T-helper 1 cell treated with Interleukin-12 subunit alpha and Interleukin-12 subunit beta and Interleukin-4 antibody, amounts not matched to agents 30 ng/mL and 1 ng/mL, for 36 hours (primary cell): Measurements from ENCODE around the gene NXPE3. TPM values are rescaled to one million over a fixed set of nuclear protein-coding genes. Genes with fewer than 3 reads are reported as not detected.

ENCODE experiments used
- intact Hi-C: fragments of 100-400 bp; cut with micrococcal nuclease; formaldehyde crosslinking; loops from one replicate; pipeline ENCODE4 v1.15.1; 2024
- total RNA-seq: library from RNA; stranded (reverse); gene quantifications from 2 replicates; pipeline ENCODE4 v1.2.3, GENCODE V29; 2022

The NXPE3 gene
- total RNA-seq, 1 donor from 2014 or later: 26.8 TPM

GRCh38 chr3:101827211-101828174 lies 48.5 kb downstream of the NXPE3 start:
- intact Hi-C loops: loop anchor here (1.0 to 5.0 kb wide), 12 partner anchors 9 to 550 kb away; partner anchors contain the start of genes CEP97 and NXPE3

DNA sequence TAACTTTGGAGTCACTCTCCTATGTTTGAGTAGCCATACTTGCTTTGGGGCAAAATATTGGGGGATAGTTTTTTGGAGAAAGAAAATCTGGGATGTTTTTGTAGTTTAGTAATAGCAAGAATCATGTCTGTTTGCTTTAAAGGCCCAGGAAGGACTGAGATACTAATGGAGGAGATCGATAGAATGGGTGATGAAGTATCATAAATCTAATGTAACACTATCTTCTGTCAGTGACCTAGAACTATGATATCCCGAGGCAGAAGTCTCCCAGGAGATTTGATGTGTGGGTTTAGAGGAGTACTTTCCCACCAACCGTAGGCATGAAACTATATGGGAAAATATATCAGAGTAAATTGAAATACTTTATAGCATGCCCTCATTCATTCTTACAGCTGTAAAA lies 49.3 kb downstream of the NXPE3 start:
- intact Hi-C loops: loop anchor here (5.0 kb wide), 2 partner anchors 34 to 549 kb away; no protein-coding TSS in a partner anchor

DNA sequence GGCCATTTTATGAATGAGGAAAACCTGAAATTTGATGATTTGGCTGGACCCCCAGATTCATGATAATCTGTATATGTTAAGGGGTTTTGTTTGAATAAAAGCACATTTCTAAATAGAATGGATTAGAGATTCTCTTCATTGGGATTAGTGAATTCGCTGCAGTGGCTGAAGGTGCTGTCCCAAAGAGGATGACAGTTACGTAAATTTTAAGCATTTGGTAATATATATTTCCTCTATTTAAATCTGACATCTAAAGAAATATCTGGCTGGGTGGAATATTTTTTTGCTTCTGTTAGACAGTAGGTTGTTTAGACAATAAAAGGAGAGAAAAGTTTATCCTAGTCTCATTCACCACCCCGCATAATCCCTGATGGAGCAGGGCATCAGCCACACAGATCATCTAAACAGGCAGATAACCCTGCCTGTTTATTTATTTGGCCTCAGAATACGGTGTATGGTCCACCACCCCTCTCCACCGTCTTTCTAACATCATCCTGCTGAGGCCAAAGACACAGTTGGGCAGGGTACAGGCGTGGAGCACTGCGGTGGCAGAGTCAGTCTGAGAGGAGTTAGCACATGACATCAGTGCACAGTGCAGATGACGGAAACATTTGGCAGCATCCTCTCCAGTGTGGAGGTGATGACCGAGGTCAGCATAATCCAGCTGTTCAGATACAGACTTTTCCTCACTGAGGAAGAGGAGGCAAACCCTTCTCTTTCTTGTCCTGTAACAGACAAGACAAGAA lies 49.9 kb downstream of the NXPE3 start:
- intact Hi-C loops: loop anchor here (5.0 kb wide), 2 partner anchors 33 to 548 kb away; no protein-coding TSS in a partner anchor

GRCh38 chr3:101829437-101829830 lies 50.4 kb downstream of the NXPE3 start:
- intact Hi-C loops: loop anchor here (5.0 kb wide), 2 partner anchors 33 to 548 kb away; no protein-coding TSS in a partner anchor

DNA sequence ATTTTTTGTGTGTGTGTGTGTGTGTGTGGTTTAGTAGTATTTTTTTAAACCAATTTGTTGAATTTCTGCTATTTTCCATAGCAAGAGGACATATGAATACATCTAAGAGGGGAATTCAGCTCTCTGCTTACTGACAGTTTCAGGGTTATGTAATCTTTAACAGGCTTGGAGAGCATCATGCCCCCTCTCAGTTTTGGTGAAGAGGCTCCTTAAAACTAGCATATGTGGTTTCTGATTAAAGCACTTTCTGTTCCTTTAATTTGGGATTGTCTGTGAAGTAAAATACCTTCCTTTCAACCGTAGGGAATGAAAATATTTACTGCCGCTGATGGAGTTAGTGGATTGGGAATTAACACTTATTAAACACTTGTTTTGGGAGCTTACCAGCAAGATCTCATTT lies 50.9 kb downstream of the NXPE3 start:
- intact Hi-C loops: loop anchor here (1.0 to 5.0 kb wide), 3 partner anchors 10 to 547 kb away; no protein-coding TSS in a partner anchor

DNA sequence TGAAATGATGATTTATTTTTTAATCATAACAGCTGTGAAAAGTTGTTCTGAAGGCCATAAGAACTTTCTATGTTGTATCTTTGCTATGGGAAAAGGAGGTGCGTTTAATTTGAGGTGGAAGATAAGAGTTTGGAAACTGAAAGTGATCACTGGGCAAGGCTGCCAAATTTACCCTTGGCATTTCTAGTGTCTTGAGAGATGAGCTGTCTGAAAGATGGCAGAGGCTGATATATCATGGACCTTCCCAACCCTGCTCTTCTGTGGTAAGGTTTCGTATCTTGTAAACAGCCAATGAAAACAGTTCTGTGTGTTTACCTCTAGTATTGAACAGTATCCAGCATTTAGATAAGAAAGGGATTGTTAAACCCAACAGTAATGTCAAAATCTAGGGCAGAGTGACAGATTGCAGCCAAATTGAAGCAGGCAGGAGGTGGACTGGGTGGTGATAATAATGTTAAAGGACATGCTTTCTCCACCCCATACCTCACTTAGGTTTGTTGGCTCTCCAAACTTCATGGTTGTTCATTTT lies 54.5 kb downstream of the NXPE3 start:
- intact Hi-C loops: loop anchor here (1.0 kb wide), 1 partner anchor 8 kb away; no protein-coding TSS in a partner anchor

DNA sequence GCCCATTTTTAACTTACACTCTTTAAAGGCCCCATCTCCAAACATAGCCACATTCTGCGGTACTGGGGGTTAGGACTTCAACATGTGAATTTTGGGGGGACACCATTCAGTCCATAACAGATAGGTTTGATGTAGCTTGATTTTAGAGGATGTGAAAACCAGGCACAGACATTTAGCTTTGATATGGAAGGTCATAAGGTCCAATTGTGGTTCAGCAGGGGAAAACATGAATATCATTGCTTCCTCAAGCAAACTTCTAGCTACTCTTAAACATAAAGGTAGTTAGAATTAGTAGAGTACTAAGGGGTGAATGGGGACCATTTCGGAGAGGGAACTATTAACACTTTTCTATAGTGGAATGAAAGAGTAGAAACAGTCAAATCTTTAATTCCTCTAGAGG lies 56.7 kb downstream of the NXPE3 start:
- intact Hi-C loops: loop anchor here (1.0 kb wide), 1 partner anchor 8 kb away; no protein-coding TSS in a partner anchor

DNA sequence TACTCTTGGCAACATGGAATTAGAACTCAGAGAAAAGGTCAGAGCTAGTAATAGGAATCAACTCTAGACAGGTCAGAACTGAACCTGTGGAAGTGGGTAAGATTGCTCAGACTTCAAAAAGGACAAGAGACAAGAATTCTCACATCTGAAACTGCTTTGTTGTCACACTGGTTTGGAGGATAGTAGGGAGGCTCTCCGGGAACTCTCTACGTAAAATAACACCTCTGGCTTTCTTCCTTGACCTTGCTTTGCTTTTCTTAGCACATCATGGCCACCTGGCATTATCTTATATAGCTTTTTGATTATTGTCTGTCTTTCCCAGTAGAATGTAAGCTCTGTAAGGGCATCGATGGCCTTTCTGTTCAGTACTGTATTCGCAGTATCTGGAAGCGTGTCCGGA lies 57.1 kb downstream of the NXPE3 start:
- intact Hi-C loops: loop anchor here (1.0 kb wide), 1 partner anchor 9 kb away; no protein-coding TSS in a partner anchor

GRCh38 chr3:101836652-101837598 lies 57.9 kb downstream of the NXPE3 start:
- intact Hi-C loops: loop anchor here (1.0 kb wide), 1 partner anchor 10 kb away; no protein-coding TSS in a partner anchor

- intact Hi-C loops: no loop called here
These were observed 59.7 kb downstream of the NXPE3 start for GRCh38 chr3:101838691-101839090.

GRCh38 chr3:101840066-101840465 lies 61.1 kb downstream of the NXPE3 start:
- intact Hi-C loops: loop anchor here (1.0 kb wide), 1 partner anchor 10 kb away; no protein-coding TSS in a partner anchor

DNA sequence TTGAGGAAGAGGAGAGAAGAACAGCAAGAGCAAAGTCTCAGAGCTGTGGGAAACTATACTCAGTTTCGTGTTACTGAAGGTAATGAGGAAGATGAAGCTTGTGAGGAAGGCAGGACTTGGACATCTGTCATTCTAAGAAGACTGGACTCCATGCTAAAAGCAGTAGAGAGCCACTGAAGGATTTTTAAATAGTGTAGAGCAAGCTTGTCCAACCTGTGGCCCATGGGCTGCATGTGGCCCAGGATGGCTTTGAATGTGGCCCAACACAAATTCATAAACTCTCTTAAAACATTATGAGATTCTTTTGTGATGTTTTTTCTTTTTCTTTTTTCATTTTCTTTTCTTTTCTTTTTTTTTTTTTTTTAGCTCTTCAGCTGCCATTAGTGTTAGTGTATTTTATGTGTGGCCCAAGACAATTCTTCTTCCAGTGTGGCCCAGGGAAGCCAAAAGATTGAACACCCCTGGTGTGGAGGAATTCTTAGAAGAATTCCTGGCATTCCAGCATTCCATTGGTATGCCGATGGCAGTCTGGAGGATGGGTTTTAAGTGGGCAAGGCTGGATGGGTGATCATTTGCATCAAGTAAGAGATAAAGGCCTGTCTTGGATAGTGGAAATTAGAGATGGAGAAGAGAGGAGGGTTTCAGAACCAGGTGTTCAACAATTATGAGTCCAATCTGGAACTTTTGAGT lies 63.4 kb downstream of the NXPE3 start:
- intact Hi-C loops: no loop called here

GRCh38 chr3:101842935-101843330 lies 63.9 kb downstream of the NXPE3 start:
- intact Hi-C loops: no loop called here

GRCh38 chr3:101845425-101845824 lies 66.4 kb downstream of the NXPE3 start:
- intact Hi-C loops: no loop called here

GRCh38 chr3:101846709-101847108 lies 67.7 kb downstream of the NXPE3 start:
- intact Hi-C loops: no loop called here

DNA sequence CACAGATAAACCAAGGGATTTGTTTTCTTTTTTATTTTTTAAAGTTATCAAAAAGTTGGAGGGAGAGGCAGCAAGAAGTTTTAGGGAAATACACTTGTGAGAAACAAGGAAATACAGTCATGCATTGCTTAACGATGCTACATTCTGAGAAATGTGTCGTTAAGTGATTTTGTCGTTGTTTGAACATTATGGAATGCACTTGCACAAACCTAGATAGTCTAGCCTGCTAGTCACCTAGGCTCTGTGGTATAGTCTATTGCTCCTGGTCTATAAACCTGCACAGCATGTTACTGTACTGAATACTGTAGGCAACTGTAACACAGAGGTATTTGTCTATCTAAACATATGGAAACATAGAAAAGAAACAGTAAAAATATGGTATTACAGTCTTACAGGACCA lies 68.3 kb downstream of the NXPE3 start:
- intact Hi-C loops: no loop called here

GRCh38 chr3:101848326-101848725 lies 69.3 kb downstream of the NXPE3 start:
- intact Hi-C loops: no loop called here

- intact Hi-C loops: no loop called here
These were observed 70.0 kb downstream of the NXPE3 start, which contains the start of gene NFKBIZ for GRCh38 chr3:101848754-101849713. Gene NFKBIZ, plus strand, starts transcription at chr3:101849514. Its CDS starts 115 bp downstream, at chr3:101849629.
